A549 (cell line): ENCODE results near the gene CDRT15. TPM values are rescaled to one million over a fixed set of nuclear protein-coding genes. Genes with fewer than 3 reads are reported as not detected.
A peak's percentile ranks its signal among the peaks of the same experiment; 100 is the strongest.
"Not testable (repeated sequence)": the region's sequence is repeated elsewhere in the genome, so short reads cannot be mapped to it uniquely, and the experiment has no call there.

Experiments used
- ATAC-seq, 2 experiments: fragments of 200-7000 bp in 1 of 2; fragments of >200 bp in 1 of 2; cut with Nextera tagmentation in 1 of 2; cut with Tn5 transposase in 1 of 2; 3 replicates each; pipeline versions ENCODE4 v1.8.0 to v1.9.1; 2018 to 2020; ENCODE audit warnings: mild to moderate bottlenecking in 1 of 2, moderate library complexity in 1 of 2
- CTCF ChIA-PET: fragments of 300-600 bp; sonication (Branson Sonifier 250); formaldehyde crosslinking; extraction: SDS; loops from one replicate; lab custom pipeline; 2021; ENCODE audit warnings: antibody characterized with exemption, inconsistent platforms; lab: Yijun Ruan, JAX
- POLR2A ChIA-PET: fragments of 350-600 bp; formaldehyde crosslinking; extraction: SDS; loops from one replicate; lab custom pipeline; 2021; ENCODE audit warnings: antibody characterized with exemption, inconsistent platforms; lab: Yijun Ruan, JAX
- DNase-seq, 2 experiments: peaks; one replicate each; pipeline versions ENCODE4 v3.0.0 to v3.0.0-alpha.2; 2011 to 2016; ENCODE audit warnings: low read depth in 1 of 2, low spot score in 1 of 2
- FAIRE-seq: peaks from 2 replicates; lab custom pipeline; 2011; peaks lifted over from hg19 to GRCh38; lab: Jason Lieb, UNC
- H3K27ac ChIP-seq, 2 experiments: fragments of >200 bp; sonication (Bioruptor Twin); formaldehyde crosslinking; 3 replicates each; pipeline ENCODE4 v1.5.1; 2016 to 2017
- H3K4me1 ChIP-seq: fragments of >200 bp; sonication (Bioruptor Twin); formaldehyde crosslinking; 3 replicates; pipeline ENCODE4 v1.6.1; 2016
- H3K4me2 ChIP-seq: fragments of >200 bp; sonication (Bioruptor Twin); formaldehyde crosslinking; 3 replicates; pipeline ENCODE4 v1.6.1; 2016
- H3K4me3 ChIP-seq: fragments of >200 bp; sonication (Bioruptor Twin); formaldehyde crosslinking; 3 replicates; pipeline ENCODE4 v1.5.1; 2016
- H3K9me3 ChIP-seq: fragments of >200 bp; sonication (Bioruptor Twin); formaldehyde crosslinking; 3 replicates; pipeline ENCODE4 v1.6.1; 2016
- BCL3 ChIP-seq: fragments of >200 bp; sonication (Bioruptor Twin); formaldehyde crosslinking; IDR thresholded peaks from 3 replicates; pipeline ENCODE4 v1.6.1; 2016
- HDAC2 ChIP-seq: fragments of 200-600 bp; sonication (generic); IDR thresholded peaks from 2 replicates; pipeline ENCODE4 v1.6.1; 2016
- JUN ChIP-seq, 2 experiments: fragments of >200 bp; sonication (Bioruptor Twin); formaldehyde crosslinking; IDR thresholded peaks; 2 replicates in 1 of 2; 3 replicates in 1 of 2; pipeline ENCODE4 v1.6.1; 2016 to 2017
- JUNB ChIP-seq: fragments of >200 bp; sonication (Bioruptor Twin); formaldehyde crosslinking; IDR thresholded peaks from 2 replicates; pipeline ENCODE4 v1.6.1; 2016
- KDM1A ChIP-seq: fragments of 200-600 bp; sonication (generic); IDR thresholded peaks from 2 replicates; pipeline ENCODE4 v1.6.1; 2016; ENCODE audit warnings: low read depth, mild to moderate bottlenecking
- MAFK ChIP-seq: fragments of 450-650 bp; IDR thresholded peaks from 2 replicates; pipeline ENCODE4 v1.6.1; 2014; ENCODE audit not compliant: partially characterized antibody
- NPAS2 ChIP-seq: fragments of 250-450 bp; sonication (Bioruptor Pico); IDR thresholded peaks from 2 replicates; pipeline ENCODE4 v1.8.0; 2022; ENCODE audit warnings: mild to moderate bottlenecking, moderate library complexity, borderline replicate concordance
- NR3C1 ChIP-seq: fragments of >200 bp; sonication (Bioruptor Twin); formaldehyde crosslinking; IDR thresholded peaks from 3 replicates; pipeline ENCODE4 v1.6.1; 2017
- SREBF2 ChIP-seq: fragments of 450-650 bp; IDR thresholded peaks from 2 replicates; pipeline ENCODE4 v1.6.1; 2014; ENCODE audit warnings: mild to moderate bottlenecking, moderate library complexity
- TP53 ChIP-seq: fragments of 250-450 bp; sonication (Bioruptor Pico); IDR thresholded peaks from 2 replicates; pipeline ENCODE4 v1.5.0; 2021; ENCODE audit warnings: mild to moderate bottlenecking, moderate library complexity
- WGBS: methylation state at CpG from one replicate; pipeline ENCODE4 v1.1.6; 2017; ENCODE audit errors: missing lambda C conversion rate; 5-methylcytosine and 5-hydroxymethylcytosine counted together
- polyA plus RNA-seq, 4 experiments: library from polyadenylated mRNA; depleted of rRNA in 3 of 4; stranded (reverse); fragments of >200 nt; fragmentation: RNase III in 1 of 4; extraction: RNeasy Plus Mini Kit Qiagen cat#74134 plus additional on column Dnase treatment in 1 of 4; gene quantifications; 2 replicates in 3 of 4; 3 replicates in 1 of 4; pipeline ENCODE4 v1.2.3, GENCODE V29; 2011 to 2017
- TF ChIP-seq, protein P1 (sequence below): fragments of 250-450 bp; sonication (Bioruptor Pico); IDR thresholded peaks from 2 replicates; pipeline ENCODE4 v1.5.0; 2021; ENCODE audit warnings: mild to moderate bottlenecking, moderate library complexity, borderline replicate concordance

The CDRT15 gene
- polyA plus RNA-seq, 2 of the 4 experiments (the other 2 are of a cell fraction) = not detected

GRCh38 chr17:14245629-14246028 is 9.0 kb upstream of the CDRT15 start:
- H3K4me1 ChIP-seq = no peaks in the 10 kb centered on the region
- FAIRE-seq = no peak
- no peak for ATAC-seq
- no peak for DNase-seq
- H3K9me3 ChIP-seq = no peaks in the 10 kb centered on the region
- ChIA-PET CTCF (interaction anchor here (1.2 kb wide), 1 partner anchor 36 kb away, joined by 3 read pairs; no protein-coding TSS in a partner anchor), POLR2A (no interaction called here)
- 40% methylated on average over 3 of the region's 3 CpGs for WGBS
- H3K4me2 ChIP-seq = no peak overlapping the region
- TF ChIP-seq NR3C1 (no peak), KDM1A (no peak), MAFK (peak; percentile 62), HDAC2 (no peak)
- no peak overlapping the region for H3K4me3 ChIP-seq
- no peak overlapping the region for H3K27ac ChIP-seq

DNA sequence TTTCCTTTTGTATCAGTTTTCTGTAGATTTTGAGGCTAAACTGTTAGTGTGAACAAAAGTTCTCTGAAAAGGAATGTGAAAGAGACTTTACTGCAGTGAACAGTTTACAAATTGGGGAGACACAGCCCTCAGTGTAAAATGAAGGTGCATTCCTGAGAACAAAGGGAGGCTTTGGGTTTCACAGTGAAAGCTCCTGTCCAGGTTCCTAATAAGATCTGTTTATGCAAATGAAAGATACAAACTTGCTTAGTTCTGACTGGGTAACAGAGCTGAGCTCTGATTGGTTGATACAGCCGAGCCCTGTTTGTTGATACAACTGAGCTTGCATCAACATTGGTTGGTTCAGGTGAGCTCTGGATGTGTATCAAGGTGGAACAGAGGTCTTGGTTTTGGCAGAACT is 8.3 kb upstream of the CDRT15 start:
- no peaks in the 10 kb centered on the region for H3K9me3 ChIP-seq
- H3K4me2 ChIP-seq = no peak overlapping the region
- ChIA-PET CTCF (interaction anchor here (0.7 kb wide), 1 partner anchor 48 kb away, joined by 3 read pairs; no protein-coding TSS in a partner anchor), POLR2A (no interaction called here)
- H3K4me1 ChIP-seq = no peaks in the 10 kb centered on the region
- ATAC-seq (no peak), FAIRE-seq (no peak), DNase-seq (no peak)
- WGBS = 0% methylated on average over 1 of the region's 1 CpG
- no peak overlapping the region for H3K27ac ChIP-seq
- H3K4me3 ChIP-seq = no peak overlapping the region
- TF ChIP-seq JUN (IDR thresholded peaks at IDR 0.05) (no peak), JUNB (no peak), TP53 (CRISPR knock-in tag) (no peak)

GRCh38 chr17:14239271-14239670 is 2.6 kb upstream of the CDRT15 start:
- H3K4me3 ChIP-seq, CTCF ChIA-PET: not testable (repeated sequence)
- 87% methylated on average over 4 of the region's 5 CpGs for WGBS

DNA sequence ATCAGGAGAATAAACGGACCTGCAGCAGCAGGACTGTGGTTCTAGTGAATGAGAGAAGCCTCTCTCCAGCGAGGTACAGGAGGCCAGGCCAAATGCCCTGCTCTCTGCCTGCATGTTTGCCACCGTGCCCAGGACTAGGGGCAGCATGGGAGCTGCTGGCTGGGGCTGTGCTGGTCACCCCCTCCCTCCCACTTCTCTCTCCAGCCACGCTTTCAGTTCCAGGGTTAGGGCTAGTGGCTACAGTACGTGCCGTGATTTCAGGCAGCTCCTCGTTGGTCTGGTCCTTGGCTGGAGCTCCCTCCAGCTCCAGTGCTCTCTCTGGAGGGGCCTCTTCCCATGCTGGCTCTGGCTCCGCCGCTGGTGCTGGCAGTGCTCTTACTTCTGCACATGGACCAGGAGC is 630 bp downstream of the CDRT15 start:
- ATAC-seq = peak in 1 of 2 experiments; percentile 31; a peak in 2 of 6 replicates
- H3K9me3 ChIP-seq, DNase-seq, H3K4me1 ChIP-seq, POLR2A ChIA-PET, H3K4me3 ChIP-seq, CTCF ChIA-PET, H3K4me2 ChIP-seq, H3K27ac ChIP-seq, FAIRE-seq: not testable (repeated sequence)
- 49% methylated on average over 8 of the region's 9 CpGs for whole genome bisulfite sequencing

More at GRCh38 chr17:14239271-14239670, 2.6 kb upstream of the CDRT15 start:
- DNase-seq, H3K4me2 ChIP-seq, H3K4me1 ChIP-seq, H3K9me3 ChIP-seq, POLR2A ChIA-PET, ATAC-seq, H3K27ac ChIP-seq, FAIRE-seq: not testable (repeated sequence)

DNA sequence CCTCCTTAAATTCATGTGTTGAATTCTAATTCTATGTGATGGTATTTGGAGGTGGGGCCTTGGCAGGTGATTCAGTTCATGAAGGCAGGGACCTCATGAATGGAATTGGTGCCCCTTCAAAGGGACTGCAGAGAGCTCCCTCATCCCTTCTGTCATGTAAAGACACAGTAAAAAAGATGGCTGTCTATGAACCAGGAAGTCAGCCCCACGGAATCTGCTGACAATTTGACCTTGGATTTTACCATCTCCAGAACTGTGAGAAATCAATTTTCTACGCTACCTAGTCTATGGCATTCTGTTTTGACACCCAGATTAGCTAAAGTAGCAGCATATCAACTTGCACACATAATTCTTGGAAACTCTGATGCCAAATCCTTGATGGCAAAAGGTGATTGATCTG is 1.6 kb downstream of the CDRT15 start:
- H3K4me1 ChIP-seq, H3K4me3 ChIP-seq, FAIRE-seq, H3K4me2 ChIP-seq, H3K27ac ChIP-seq, POLR2A ChIA-PET, CTCF ChIA-PET, ATAC-seq, DNase-seq, H3K9me3 ChIP-seq: not testable (repeated sequence)
- 72% methylated on average over 2 of the region's 2 CpGs for WGBS

GRCh38 chr17:14231187-14231586 is 5.5 kb downstream of the CDRT15 start:
- FAIRE-seq = peak; percentile 97
- H3K4me3 ChIP-seq, DNase-seq, H3K4me2 ChIP-seq, CTCF ChIA-PET, H3K9me3 ChIP-seq, POLR2A ChIA-PET, ATAC-seq, H3K27ac ChIP-seq, H3K4me1 ChIP-seq: not testable (repeated sequence)
- 75% methylated on average over 4 of the region's 6 CpGs for WGBS

DNA sequence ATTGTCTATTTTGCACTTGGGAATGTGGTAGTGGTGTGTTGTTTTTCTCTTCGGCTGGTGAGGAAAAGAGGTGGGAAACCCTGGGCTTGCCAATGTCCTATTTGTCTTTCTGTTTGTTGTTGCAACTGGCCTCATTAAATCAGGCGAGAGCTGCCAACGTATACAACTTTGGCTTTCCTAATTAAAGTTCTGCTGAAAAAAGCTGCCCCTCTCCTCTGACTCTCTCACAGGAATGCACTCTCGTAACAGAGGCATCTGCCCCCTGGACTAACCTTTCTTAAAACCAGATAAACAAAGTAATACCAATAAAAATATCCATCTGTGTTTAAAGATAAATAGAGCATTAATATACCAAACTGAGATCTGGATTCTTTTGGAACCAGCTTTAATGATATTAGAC is 7.8 kb downstream of the CDRT15 start:
- 75% methylated on average over 4 of the region's 4 CpGs for WGBS
- no peak for DNase-seq
- FAIRE-seq = no peak
- no peak overlapping the region for H3K4me2 ChIP-seq
- no peak overlapping the region for H3K4me3 ChIP-seq
- H3K4me1 ChIP-seq = no peaks in the 10 kb centered on the region
- ATAC-seq = no peak
- ChIA-PET POLR2A (no interaction called here), CTCF (no interaction called here)
- TF ChIP-seq NPAS2 = no peak
- TF ChIP-seq, protein P1, sequence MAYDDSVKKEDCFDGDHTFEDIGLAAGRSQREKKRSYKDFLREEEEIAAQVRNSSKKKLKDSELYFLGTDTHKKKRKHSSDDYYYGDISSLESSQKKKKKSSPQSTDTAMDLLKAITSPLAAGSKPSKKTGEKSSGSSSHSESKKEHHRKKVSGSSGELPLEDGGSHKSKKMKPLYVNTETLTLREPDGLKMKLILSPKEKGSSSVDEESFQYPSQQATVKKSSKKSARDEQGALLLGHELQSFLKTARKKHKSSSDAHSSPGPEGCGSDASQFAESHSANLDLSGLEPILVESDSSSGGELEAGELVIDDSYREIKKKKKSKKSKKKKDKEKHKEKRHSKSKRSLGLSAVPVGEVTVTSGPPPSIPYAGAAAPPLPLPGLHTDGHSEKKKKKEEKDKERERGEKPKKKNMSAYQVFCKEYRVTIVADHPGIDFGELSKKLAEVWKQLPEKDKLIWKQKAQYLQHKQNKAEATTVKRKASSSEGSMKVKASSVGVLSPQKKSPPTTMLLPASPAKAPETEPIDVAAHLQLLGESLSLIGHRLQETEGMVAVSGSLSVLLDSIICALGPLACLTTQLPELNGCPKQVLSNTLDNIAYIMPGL (CRISPR knock-in tag) = no peak
- TF ChIP-seq SREBF2 = no peak
- TF ChIP-seq BCL3 = no peak
- H3K27ac ChIP-seq = no peak overlapping the region
- no peaks in the 10 kb centered on the region for H3K9me3 ChIP-seq
